HL-60 (cell line): Measurements from ENCODE around the gene FRAS1.

Experiments used
- DNase-seq, 2 experiments: peaks; one replicate each; pipeline ENCODE4 v3.0.0-alpha.2; 2010 to 2020; ENCODE audit warnings: low read depth in 1 of 2, low spot score in 1 of 2
- H3K27ac ChIP-seq: fragments of 250-450 bp; sonication (Bioruptor Pico); replicated peaks from 2 replicates; pipeline ENCODE4 v1.5.1; 2020; ENCODE audit warnings: mild to moderate bottlenecking, moderate library complexity
- H3K27me3 ChIP-seq: fragments of 250-450 bp; sonication (Bioruptor Pico); 2 replicates; pipeline ENCODE4 v1.5.1; 2021; ENCODE audit warnings: mild to moderate bottlenecking, moderate library complexity; ENCODE audit not compliant: insufficient read depth, poor library complexity, severe bottlenecking
- H3K4me3 ChIP-seq: replicated peaks from 2 replicates; pipeline ENCODE4 v1.5.1; 2011; ENCODE audit warnings: mild to moderate bottlenecking, control low read depth, low read length; ENCODE audit not compliant: insufficient read depth
- GABPA ChIP-seq: IDR thresholded peaks from 2 replicates; pipeline ENCODE4 v1.6.1; 2012; ENCODE audit warnings: low read depth
- POLR2AphosphoS5 ChIP-seq: IDR thresholded peaks from 2 replicates; pipeline ENCODE4 v1.6.1; 2012; ENCODE audit warnings: low read depth
- SPI1 ChIP-seq: IDR thresholded peaks from 2 replicates; pipeline ENCODE4 v1.6.1; 2012; ENCODE audit warnings: low read depth, mild to moderate bottlenecking, borderline replicate concordance
- TF ChIP-seq, protein P1 (sequence below): IDR thresholded peaks from 2 replicates; pipeline ENCODE4 v1.6.1; 2012; ENCODE audit warnings: low read depth; ENCODE audit not compliant: insufficient replicate concordance
- TF ChIP-seq, protein P2 (sequence below): IDR thresholded peaks from one replicate; pipeline ENCODE4 v1.5.1; 2011; ENCODE audit warnings: low read length, control low read depth, inconsistent platforms; ENCODE audit not compliant: insufficient read depth

FRAS1 gene

DNA sequence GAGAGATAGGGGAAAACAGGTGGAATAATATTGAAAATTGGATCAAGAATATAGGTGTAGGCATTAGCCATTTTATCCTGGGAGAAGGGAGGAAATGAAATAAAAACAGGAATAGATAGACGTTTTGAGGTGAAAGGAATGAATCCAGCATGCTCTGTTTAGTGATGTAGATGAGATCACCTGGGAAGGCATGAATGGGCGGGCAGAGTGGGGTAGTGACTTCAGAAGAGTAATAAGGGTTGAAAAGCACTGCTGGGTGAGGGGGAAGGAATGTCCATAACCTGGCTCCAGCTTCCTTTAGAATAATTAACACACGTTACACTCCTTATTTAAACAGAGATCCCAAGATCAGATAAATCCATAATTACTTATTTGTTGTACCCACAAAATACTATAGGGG lies 303.3 kb downstream of the FRAS1 start:
- H3K4me3 ChIP-seq, result no peak overlapping the region

DNA sequence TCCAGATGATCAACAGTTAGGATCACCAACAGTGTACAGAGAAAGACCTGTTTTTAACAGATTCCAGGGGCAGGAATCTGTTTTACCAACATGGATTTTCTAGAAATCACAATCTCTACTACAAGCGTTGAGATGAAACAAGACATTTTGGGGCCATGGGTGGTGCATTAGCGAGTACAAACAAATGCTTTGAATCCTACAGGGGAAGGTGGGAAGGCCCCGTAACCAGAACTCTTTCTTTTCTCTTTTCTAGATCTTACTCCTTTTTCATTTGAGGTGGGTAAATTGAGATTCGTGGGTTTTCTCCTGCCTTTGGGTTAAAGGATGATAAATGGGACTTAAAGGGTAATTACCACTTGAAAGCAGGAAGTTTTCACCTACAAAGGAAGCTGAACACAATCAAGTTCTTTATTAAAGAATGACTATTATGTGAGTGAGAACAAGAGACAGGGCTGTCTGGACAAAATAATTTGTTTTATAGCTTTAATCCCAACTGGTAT lies 304.5 kb downstream of the FRAS1 start:
- Histone ChIP-seq H3K27me3 (no peaks in the 10 kb centered on the region), H3K27ac (no peak overlapping the region), H3K4me3 (no peak overlapping the region)
- no peak for DNase-seq
- TF ChIP-seq, protein P1, sequence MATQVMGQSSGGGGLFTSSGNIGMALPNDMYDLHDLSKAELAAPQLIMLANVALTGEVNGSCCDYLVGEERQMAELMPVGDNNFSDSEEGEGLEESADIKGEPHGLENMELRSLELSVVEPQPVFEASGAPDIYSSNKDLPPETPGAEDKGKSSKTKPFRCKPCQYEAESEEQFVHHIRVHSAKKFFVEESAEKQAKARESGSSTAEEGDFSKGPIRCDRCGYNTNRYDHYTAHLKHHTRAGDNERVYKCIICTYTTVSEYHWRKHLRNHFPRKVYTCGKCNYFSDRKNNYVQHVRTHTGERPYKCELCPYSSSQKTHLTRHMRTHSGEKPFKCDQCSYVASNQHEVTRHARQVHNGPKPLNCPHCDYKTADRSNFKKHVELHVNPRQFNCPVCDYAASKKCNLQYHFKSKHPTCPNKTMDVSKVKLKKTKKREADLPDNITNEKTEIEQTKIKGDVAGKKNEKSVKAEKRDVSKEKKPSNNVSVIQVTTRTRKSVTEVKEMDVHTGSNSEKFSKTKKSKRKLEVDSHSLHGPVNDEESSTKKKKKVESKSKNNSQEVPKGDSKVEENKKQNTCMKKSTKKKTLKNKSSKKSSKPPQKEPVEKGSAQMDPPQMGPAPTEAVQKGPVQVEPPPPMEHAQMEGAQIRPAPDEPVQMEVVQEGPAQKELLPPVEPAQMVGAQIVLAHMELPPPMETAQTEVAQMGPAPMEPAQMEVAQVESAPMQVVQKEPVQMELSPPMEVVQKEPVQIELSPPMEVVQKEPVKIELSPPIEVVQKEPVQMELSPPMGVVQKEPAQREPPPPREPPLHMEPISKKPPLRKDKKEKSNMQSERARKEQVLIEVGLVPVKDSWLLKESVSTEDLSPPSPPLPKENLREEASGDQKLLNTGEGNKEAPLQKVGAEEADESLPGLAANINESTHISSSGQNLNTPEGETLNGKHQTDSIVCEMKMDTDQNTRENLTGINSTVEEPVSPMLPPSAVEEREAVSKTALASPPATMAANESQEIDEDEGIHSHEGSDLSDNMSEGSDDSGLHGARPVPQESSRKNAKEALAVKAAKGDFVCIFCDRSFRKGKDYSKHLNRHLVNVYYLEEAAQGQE, result no peak
- TF ChIP-seq POLR2AphosphoS5 (no peak), SPI1 (no peak), GABPA (no peak)
- TF ChIP-seq, protein P2, sequence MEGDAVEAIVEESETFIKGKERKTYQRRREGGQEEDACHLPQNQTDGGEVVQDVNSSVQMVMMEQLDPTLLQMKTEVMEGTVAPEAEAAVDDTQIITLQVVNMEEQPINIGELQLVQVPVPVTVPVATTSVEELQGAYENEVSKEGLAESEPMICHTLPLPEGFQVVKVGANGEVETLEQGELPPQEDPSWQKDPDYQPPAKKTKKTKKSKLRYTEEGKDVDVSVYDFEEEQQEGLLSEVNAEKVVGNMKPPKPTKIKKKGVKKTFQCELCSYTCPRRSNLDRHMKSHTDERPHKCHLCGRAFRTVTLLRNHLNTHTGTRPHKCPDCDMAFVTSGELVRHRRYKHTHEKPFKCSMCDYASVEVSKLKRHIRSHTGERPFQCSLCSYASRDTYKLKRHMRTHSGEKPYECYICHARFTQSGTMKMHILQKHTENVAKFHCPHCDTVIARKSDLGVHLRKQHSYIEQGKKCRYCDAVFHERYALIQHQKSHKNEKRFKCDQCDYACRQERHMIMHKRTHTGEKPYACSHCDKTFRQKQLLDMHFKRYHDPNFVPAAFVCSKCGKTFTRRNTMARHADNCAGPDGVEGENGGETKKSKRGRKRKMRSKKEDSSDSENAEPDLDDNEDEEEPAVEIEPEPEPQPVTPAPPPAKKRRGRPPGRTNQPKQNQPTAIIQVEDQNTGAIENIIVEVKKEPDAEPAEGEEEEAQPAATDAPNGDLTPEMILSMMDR, result no peak

More for the DNA sequence above, 303.3 kb downstream of the FRAS1 start:
- Histone ChIP-seq H3K27me3 (no peaks in the 10 kb centered on the region), H3K27ac (no peak overlapping the region)
- TF ChIP-seq, protein P1, result no peak
- TF ChIP-seq, protein P2, result no peak
- TF ChIP-seq GABPA (no peak), POLR2AphosphoS5 (no peak), SPI1 (no peak)
- DNase-seq, result no peak

DNA sequence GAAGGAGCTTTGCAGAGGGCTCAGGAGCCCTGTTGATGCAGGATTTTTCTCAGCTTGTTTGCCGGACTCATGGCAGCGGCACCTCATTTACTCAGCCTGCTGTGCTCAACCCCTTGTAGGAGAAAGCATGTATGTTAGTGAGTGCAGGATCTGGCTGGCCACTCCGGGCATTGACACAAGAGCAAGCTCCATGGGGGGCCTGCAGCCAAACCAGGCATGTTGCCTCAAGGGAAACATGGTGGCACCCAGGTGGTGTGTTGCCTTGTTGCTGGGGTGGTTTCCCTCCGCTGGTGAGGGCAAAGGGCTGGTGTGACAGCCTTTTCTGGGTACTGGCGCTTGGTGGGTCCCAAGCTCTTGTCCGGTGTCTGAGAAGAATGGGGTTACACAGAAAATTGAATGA lies 305.2 kb downstream of the FRAS1 start:
- H3K4me3 ChIP-seq, result no peak overlapping the region
- DNase-seq, result no peak
- no peaks in the 10 kb centered on the region for H3K27me3 ChIP-seq
- TF ChIP-seq POLR2AphosphoS5, result no peak
- TF ChIP-seq SPI1, result no peak
- TF ChIP-seq, protein P1, result no peak
- no peak for TF ChIP-seq GABPA
- TF ChIP-seq, protein P2, result no peak
- H3K27ac ChIP-seq, result no peak overlapping the region
